Placental epithelial cell (primary cell): ENCODE measurements around the gene MAP4K2. TPM values are rescaled to one million over a fixed set of nuclear protein-coding genes. Genes with fewer than 3 reads are reported as not detected.

Experiments
- total RNA-seq: library from RNA; depleted of rRNA; stranded (reverse); fragments of >200 nt; gene quantifications from 2 replicates; pipeline ENCODE4 v1.2.3, GENCODE V29; 2012

MAP4K2 gene
- 11.0 and 26.6 TPM in 2 replicates for total RNA-seq

DNA sequence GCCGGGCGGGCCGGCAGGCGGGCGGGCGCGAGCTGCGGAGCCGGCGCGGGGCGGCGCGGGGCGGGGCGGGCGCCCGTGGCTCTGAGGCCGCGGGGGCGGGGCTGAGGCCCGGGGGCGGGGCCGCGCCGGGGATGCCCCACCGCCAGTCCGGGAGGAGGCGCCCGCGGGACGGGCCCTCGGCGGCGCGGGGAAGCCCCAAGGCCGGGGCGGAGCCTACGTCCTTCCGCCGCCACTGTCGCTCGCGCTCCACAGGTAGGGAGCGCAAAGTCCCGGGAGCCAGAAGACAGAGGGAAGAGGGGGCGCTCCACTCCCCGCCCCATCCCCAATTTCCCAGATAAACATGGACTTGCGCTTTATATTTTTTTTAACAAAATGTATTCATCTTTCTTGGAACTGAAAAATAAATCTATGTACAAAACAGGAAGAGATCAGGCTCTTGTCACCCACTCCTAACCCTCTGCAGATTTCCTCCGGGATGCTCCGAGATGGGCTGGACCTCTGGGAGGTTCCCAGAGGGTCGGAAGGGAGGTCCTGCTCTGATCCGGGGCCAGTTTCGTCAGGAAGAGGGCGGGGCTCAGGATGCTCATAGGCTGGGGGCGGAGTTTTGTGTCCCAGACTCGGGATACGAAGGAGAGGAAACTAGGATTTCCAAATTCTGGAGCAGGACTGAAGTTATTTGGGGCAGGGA is at the start of gene MAP4K2:
MAP4K2 (minus strand) TSS at position 57 of the 688 bp plus-strand sequence. CDS start 65 bp downstream, outside the sequence.

DNA sequence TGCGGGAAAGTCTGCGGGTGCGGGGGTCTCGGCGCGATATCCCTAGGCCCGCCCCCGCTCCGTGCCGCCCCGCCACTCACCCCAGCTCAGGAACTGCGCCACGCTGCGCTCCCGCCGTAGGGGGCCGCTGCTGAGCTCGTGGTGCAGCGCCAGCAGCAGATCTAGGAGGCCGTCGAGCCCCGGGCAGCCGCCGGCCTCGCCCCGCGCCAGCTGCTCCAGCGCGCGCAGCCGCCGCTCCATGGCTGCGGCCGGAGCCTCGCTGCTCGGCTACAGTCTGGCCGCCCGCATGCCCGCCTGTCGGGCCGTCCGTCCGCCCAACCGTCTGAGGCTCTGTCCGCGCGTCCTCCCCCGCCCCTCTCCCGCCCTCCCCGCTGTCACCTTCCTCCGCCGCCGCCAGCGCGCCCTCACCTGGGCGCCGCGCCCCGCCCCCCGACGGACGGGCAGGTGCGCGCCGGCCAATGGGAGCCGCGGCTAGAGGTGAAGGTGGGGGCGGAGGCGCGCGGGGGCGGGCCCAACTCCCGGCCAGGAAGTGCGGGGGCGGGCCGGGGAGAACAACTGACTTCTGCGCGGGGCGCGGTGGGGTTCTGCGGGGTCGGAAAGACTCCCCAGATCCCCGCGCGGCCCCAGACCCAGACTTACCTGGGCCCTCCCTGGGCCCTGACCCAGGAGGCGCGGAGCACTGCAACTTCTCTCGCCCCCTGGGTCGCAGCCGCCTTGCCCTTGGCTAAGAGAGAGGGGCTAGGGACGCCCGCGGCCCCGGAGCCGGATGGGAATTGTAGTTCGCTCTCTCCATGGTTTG is 41.5 kb upstream of the MAP4K2 start, which contains the start of gene CDC42BPG:
CDC42BPG (minus strand) TSS at position 324 of the 799 bp plus-strand sequence; CDS start at position 240, 84 bp downstream.

DNA sequence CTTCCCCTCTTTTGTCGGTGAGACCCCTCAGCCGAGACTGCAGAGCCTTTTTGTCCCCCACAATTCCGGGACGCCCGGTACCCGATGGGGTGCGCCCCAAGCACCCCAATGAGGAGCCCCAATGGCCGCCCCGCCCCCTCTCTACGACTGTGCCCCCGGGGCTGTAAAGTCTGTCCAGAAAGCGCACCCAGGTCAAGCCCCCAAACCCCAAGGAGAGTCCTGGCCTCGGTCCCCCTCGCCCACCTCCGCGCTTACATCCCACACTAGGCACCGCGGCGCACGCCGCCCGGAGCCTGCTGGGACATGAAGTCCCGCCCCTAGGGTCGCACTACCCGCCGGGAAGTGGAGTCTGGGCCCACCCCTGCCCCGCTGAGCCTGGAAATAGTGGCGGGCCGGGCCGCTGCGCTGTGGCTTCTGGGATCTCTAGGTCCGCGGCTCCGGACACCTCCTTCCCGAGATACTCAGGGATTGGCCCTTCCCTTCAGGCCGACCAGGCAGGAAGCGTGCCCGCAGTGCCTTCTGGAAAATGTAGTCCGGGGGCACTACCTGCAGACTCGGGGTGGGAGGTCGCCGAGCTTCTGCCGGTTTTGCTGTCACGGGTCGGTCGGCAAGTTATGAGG is 7.4 kb upstream of the MAP4K2 start, which contains the start of gene MEN1:
MEN1 (minus strand) TSS at position 281 of the 620 bp plus-strand sequence. CDS start 442 bp downstream, outside the sequence.

DNA sequence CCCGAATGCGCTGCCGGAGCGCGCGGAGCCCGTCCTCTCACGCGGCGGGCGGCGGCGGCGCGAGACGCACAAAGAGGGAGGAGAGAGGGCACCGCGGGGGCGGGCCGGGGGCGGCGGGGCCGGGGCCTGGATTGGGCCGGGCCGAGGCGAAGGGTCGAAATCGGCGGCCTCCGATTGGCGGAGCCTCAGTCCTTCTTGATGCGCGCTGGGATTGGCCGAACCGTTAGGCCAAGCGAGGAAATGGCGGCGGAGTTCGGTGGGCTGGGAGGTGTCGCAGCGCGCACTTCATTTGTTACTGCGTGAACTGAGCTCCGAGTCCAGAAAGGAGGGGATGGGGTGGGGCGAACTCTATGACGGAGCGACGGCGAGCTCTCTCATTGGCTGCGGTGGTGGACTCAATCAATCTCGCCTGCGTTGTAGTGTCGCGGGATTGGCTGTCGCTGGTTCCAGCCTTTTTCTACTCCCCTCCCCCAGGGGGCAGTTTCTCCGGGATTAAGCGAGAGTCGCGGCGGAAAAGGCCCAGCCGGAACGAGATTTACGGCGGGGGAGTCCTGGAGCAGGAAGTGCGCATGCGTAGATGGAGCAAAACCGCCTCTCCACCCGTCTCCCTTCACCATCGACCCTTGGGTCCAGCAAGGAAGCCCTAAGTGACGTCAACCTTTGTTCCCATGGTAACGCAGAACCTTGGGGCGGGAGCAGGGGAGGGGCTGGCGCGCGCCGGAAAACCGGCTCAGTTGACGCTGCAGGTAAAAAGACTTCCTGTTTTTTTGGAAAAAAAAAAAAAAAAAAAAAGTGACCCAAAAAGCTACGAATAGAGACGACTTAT is 24.3 kb downstream of the MAP4K2 start, which contains the start of gene SF1:
SF1 (minus strand) TSS at position 70 of the 826 bp plus-strand sequence. CDS start 150 bp downstream, outside the sequence.

DNA sequence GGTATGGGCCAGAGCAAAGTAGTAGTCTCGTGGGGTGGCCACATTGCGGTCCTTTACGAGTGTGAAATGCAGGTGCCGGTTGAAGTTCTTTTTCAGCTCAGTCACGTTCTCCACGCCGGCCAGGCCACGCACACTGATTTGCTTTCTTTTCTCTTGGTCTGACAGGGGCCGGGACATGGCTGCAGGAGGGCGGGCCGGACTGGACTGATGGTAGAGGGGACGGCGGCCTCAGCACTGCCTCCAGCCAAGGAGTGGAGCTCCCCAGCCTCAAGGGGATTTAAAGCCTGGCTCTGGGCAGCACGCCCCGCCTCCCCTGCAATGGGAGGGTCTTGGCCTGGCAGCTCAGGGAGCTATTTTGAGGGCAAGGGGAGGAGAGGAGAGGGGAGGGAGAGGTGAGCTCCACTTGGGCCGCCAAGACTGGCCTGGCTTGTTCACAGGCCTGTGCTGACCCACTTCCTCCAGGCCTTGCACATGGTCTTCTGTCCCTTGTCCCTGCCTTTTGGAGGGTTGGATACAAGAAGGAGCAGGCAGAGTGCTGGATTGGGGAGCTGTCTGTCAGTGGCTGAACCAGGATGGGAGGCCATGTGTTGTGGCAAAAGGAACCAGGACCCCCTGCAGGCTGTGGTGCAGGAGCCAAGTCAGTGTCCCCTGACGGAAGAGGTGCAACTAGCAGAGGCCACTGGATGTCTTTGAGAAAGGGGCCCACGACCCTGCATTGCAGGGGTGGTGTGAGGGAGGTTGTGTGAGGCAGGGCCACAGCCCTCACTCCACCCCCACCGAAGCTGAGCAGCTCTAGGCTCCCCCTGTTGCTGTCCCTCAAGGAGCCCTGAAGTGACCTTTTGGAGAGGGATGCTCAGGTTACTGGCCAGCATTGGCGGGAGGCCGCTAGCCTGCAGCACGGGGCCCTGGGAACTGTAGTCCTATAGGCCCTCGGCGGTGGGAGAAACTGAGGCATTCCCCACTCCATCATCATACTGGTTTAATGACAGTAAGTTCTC is 43.0 kb downstream of the MAP4K2 start, which contains the start of gene PYGM:
PYGM (minus strand) TSS at position 253 of the 998 bp plus-strand sequence; CDS start at position 177, 76 bp downstream.

DNA sequence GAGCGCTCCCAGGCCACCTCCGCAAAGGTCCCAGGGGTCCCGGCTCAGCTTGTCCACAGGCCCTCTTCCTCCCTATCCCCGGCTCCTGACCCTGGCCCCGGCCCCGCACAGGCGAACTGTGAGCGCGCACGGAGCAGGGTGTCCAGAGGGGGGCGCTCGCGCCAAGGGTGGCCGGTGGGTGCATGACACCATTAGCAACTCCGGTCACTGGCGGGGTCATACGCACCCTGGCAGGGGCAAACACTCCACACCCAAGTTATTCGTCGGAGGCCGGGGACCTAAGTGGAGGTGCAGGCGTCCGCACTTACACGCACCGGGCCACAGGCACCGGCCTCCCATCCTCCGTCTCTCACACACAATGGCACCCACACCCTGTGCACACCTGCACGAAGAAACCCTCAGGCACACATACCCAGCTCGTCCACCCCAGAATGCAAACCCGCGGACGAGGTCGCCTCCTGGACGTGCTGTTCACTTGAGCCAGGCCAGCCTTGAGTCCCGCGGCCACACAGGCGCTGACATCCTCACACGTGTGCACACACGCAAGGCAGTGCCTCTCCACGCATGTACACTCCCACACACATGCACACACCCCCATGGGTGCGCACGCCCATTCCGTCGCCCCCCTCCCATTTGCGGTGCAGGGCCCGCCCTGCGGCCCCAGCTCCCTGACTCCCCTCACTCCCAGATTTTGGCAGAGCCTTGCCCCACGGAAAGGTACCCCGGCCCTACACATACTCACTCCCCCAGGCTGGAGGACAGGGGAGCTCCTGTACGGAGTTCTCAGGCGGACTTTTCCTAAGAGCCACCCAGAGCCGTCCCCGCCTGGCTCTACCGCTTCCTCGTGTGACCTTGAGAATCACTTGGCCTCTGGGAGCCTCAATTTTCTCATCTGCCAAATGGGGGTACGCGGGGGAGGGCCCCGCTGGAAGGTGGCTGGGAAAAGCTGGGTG is 59.1 kb downstream of the MAP4K2 start, which contains the start of gene RASGRP2:
RASGRP2 (minus strand) TSS at position 552 of the 953 bp plus-strand sequence. CDS start 1,276 bp downstream, outside the sequence.

Other genes starting within 250 kb of the MAP4K2 start
- not detected in 2 replicates for gene SLC22A11, start 247.3 kb downstream of the MAP4K2 start, total RNA-seq
- not detected in 2 replicates for gene SLC22A12, start 212.0 kb downstream of the MAP4K2 start, total RNA-seq
- gene NRXN2, start 80.0 kb downstream of the MAP4K2 start, total RNA-seq: 0.79 and 0.87 TPM in 2 replicates
- gene RASGRP2, start 59.1 kb downstream of the MAP4K2 start, total RNA-seq: not detected in 2 replicates
- gene PYGM, start 43.2 kb downstream of the MAP4K2 start, total RNA-seq: 0.22 and 0.39 TPM in 2 replicates
- 97.7 and 105 TPM in 2 replicates for gene SF1, start 24.7 kb downstream of the MAP4K2 start, total RNA-seq
- gene MEN1, start 7.3 kb upstream of the MAP4K2 start, total RNA-seq: 25.9 and 31.3 TPM in 2 replicates
- 31.0 and 37.3 TPM in 2 replicates for gene CDC42BPG, start 41.4 kb upstream of the MAP4K2 start, total RNA-seq
- 69.1 and 238 TPM in 2 replicates for gene EHD1, start 75.4 kb upstream of the MAP4K2 start, total RNA-seq
- 18.8 and 28.5 TPM in 2 replicates for gene ATG2A, start 114.0 kb upstream of the MAP4K2 start, total RNA-seq
- gene PPP2R5B, start 121.5 kb upstream of the MAP4K2 start, total RNA-seq: 10.2 and 16.7 TPM in 2 replicates
- gene GPHA2, start 132.7 kb upstream of the MAP4K2 start, total RNA-seq: not detected in 2 replicates
- not detected in 2 replicates for gene MAJIN, start 168.9 kb upstream of the MAP4K2 start, total RNA-seq
- gene BATF2, start 193.8 kb upstream of the MAP4K2 start, total RNA-seq: not detected in 2 replicates
- 89.9 and 96.4 TPM in 2 replicates for gene ARL2, start 210.9 kb upstream of the MAP4K2 start, total RNA-seq
- 14.1 and 21.4 TPM in 2 replicates for gene SNX15, start 224.2 kb upstream of the MAP4K2 start, total RNA-seq
- 27.3 and 27.5 TPM in 2 replicates for gene SAC3D1, start 238.0 kb upstream of the MAP4K2 start, total RNA-seq